ENCODE measurements around the gene KRT74.

KRT74 gene

GRCh38 chr12:52575256-52575655, 1.6 kb upstream of the KRT74 start:
- DNase-seq = no peak

GRCh38 chr12:52573306-52573705, 337 bp downstream of the KRT74 start:
- DNase-seq = no peak

GRCh38 chr12:52570511-52570910, 3.1 kb downstream of the KRT74 start:
- DNase-seq = no peak

- peak in 18 of 51 donors; percentile 2 to 56 (median 8) for DNase-seq
Measured at GRCh38 chr12:52568111-52568510, 5.5 kb downstream of the KRT74 start.

GRCh38 chr12:52566847-52567291, 6.8 kb downstream of the KRT74 start:
- no peak for DNase-seq

GRCh38 chr12:52564582-52564981, 9.1 kb downstream of the KRT74 start:
- no peak for DNase-seq

- no peak for DNase-seq
Measured at GRCh38 chr12:52561880-52562449, 11.7 kb downstream of the KRT74 start.

- DNase-seq = no peak
Measured at GRCh38 chr12:52559979-52560378, 13.7 kb downstream of the KRT74 start.

GRCh38 chr12:52558781-52559445, 14.7 kb downstream of the KRT74 start:
- DNase-seq = no peak

GRCh38 chr12:52557476-52557875, 16.2 kb downstream of the KRT74 start:
- no peak for DNase-seq

- no peak for DNase-seq
Measured at GRCh38 chr12:52555577-52555976, 18.1 kb downstream of the KRT74 start.

- no peak for DNase-seq
Measured at GRCh38 chr12:52552681-52553195, 20.9 kb downstream of the KRT74 start, which contains the start of gene KRT71. Gene KRT71 (minus strand): TSS chr12:52553145. CDS start chr12:52553077, 68 bp downstream.

- peak in 28 of 51 donors; percentile 4 to 71 (median 34) for DNase-seq
Measured at GRCh38 chr12:52552055-52552454, 21.6 kb downstream of the KRT74 start.

GRCh38 chr12:52551216-52551865, 22.3 kb downstream of the KRT74 start:
- DNase-seq = no peak

GRCh38 chr12:52546126-52546525, 27.5 kb downstream of the KRT74 start:
- DNase-seq = no peak

GRCh38 chr12:52543985-52544883, 29.4 kb downstream of the KRT74 start:
- peak in 27 of 51 donors; percentile 4 to 62 (median 26) for DNase-seq

- no peak for DNase-seq
Measured at GRCh38 chr12:52542785-52543318, 30.8 kb downstream of the KRT74 start.

- no peak for DNase-seq
Measured at GRCh38 chr12:52542157-52542556, 31.5 kb downstream of the KRT74 start.

- no peak for DNase-seq
Measured at GRCh38 chr12:52541709-52542108, 31.9 kb downstream of the KRT74 start.

GRCh38 chr12:52540531-52540930, 33.1 kb downstream of the KRT74 start:
- DNase-seq = no peak

GRCh38 chr12:52539821-52540173, 33.8 kb downstream of the KRT74 start:
- no peak for DNase-seq

Data from hypothalamus (tissue), 51 donors.